ENCODE results near the gene STAT5B.

Gene STAT5B

GRCh38 chr17:42284566-42284965, 8.4 kb upstream of the STAT5B start:
- no peak for DNase-seq

DNA sequence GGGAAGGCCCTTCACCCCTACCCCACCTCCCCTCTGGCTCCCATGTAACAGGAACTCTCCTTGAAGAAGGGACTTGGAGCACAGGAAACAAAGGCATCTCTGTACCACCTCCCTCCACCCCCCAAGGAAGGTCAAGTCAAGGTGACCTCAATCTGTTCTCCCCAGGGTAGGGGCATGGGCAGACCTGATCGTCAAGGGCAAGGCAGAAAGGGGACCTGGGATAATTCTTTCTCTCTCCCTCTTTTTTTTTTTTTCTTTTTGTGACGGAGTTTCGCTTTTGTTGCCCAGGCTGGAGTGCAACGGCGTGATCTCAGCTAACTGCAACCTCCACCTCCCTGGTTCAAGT, 7.8 kb upstream of the STAT5B start:
- no peak for DNase-seq

GRCh38 chr17:42283241-42284023, 7.2 kb upstream of the STAT5B start:
- no peak for DNase-seq

GRCh38 chr17:42282478-42283080, 6.4 kb upstream of the STAT5B start:
- no peak for DNase-seq

DNA sequence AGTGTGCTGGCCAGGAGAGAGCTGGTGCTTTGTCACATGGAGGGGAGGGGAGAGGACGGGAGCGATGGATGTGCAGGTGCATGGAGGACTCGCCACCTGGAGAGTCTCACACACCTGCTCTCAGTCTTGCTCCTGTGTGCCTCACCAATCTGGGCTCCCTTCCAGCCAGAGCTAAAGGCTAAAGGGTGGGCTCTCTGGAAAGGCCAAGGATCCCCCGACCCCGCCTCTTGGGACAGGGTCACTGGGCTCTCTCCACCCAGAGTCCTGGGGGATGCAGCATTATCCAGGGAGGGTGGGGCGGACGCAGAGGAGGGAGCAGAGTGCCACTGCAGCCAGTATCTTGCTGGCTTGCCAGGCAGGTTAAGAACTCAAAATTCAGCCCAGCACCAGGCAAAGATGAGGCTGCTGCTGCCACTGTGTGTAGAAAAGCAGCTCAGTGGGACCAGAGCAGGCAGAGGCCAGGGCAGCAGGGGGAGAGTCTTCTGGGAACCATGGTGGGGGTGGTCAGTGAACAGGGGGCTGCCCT, 5.4 kb upstream of the STAT5B start:
- no peak for DNase-seq

DNA sequence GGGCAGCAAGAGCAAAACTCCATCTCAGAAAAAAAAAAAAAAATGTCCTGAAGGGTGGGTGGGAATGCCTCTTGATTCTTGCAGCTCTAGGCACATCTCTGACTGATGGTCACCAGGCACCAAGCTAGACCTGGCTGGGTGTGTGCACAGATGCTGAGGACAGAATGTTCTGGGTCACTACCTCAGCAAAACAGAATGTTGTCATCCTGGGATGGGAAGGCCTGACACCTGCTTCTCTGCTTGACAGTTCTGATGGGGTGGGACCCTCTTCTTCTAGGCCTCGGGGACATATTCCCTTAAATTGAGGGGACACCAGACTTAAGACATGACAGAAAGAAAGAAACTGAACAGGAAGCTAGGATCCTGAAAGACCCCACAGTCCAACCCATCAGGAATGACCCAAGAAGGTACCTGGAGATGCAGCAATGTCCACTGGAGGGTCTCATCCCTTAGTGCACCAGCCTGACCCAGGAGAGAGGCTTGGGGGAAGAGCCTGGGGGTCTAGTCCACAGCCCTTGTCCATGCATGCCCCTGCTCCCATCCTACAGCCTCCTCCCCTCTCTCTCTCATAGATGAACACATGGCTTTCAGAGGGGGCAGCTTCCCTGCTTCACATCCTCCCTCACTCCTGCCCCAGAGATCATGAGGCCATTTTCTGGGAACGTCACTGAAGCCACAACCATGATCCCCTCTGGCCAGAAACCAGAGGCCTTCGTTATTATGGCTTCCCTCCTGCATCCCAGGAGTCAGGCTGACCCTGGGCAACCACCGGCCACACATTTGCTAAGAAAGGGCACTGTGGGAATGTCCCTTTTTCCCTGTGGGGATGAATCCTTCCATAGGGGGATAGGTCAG, 3.8 kb upstream of the STAT5B start:
- DNase-seq: no peak

GRCh38 chr17:42277342-42277712, 1.1 kb upstream of the STAT5B start:
- no peak for DNase-seq

DNA sequence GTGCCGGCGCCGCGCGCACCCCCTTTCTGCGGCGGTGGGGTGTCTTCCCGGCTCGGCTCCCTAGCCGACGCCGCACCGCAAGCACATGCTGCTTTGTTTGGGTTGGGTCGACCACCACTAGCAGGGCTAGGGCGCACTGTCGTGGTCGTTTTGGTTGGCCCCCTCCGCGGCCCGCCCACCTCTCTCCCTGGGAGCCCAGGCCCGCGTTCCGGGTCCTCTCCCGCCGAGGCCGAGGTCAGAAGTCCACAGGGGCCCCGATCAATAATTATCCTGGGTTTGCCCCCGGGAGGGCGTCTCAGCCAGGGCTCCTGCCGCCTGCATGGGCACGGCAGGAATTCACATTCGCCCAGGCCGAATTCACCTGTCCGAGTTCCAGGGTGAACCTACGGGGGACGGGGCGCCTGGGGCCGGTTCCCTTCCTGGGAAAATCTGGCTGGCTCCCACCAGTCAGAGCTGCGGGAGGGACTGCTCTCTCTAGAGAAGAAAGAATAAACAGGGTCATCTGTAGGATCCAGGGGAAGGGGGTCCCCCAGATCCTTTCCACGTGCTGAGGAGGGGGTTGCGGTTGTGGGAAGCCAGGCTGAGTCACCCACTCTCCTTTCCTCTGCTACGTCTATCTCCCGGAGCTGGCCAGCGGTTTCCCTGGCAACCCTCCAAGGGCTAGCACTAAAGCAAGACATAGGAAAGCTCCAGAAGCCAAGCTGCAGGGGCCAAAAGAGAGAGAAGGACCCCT, 584 bp upstream of the STAT5B start:
- DNase-seq: no peak

DNA sequence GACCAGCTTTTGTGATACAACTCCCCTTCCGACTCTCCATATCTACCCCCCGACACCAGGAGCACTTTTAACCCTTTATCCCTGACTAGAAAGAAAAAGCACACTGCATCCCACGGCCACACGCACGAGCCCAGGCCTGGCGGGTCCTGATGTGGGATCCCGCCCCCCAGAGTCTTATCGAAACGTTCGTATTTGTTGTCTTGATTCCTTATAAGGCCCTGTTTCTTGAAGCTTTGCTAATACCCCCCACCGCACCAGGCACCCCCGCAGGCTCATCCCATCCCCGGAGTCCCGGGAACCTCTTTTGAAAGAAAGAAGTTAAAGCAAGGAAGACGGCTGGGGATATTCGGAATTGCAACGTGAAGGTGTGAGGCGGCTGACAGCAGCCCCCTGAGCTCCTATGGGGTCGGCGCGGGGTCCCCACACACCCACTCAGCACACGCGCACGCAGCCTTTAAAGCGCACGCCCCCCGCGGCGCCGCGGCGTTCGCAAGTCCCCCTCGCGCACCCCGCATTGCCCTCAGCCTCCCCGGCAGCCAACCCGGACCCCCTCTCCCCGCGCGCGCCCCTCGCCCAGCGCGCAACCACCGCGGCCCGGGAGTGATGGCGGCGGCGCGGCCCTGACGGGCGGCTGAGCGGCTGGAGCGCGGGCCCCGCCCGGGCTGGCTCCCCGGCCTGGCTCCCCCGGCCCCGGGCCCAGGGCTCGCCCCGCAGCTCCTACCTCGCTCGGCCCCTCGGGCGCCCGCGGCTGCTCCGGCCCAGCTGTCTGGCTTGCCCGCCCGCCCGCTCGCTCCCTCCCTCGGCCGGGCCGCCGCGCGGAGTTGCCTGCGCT, 448 bp downstream of the STAT5B start:
- DNase-seq: no peak

DNA sequence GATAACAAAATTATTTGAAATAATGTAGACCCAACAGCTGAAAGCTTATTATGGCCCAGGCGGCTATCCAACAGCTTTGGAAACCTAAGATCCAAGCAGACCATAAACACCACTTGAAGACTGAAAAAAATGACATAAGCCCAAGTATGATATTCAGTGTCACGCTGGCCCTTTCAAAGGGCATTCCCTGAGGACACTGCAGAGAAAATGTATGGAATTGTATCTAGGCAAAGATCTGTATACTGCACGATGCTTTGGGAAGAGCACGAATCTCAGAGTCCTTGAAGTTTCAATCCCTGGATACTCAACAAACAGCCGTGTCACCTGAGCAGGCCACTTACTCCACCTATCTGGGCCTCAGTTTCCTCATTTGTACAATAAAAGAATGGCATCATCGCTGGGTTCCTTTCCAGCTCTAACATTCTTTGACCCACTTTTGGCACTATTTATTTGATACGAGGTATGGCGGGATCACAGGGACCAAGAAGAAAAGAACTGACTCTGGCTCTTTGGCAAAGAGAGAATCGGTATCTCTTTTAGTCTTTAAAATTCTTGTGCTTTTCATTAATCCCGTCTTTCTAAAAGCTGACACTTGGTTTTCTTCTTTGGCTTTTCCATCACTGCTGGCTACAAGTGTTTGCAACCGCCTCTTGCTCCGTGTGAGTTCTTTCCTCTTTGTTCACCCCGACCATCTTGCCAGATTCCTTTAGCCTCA, 1.2 kb downstream of the STAT5B start:
- DNase-seq: no peak

- no peak for DNase-seq
These were observed 2.0 kb downstream of the STAT5B start for GRCh38 chr17:42274253-42274542.

- DNase-seq: no peak
These were observed 2.5 kb downstream of the STAT5B start for GRCh38 chr17:42273474-42274252.

DNA sequence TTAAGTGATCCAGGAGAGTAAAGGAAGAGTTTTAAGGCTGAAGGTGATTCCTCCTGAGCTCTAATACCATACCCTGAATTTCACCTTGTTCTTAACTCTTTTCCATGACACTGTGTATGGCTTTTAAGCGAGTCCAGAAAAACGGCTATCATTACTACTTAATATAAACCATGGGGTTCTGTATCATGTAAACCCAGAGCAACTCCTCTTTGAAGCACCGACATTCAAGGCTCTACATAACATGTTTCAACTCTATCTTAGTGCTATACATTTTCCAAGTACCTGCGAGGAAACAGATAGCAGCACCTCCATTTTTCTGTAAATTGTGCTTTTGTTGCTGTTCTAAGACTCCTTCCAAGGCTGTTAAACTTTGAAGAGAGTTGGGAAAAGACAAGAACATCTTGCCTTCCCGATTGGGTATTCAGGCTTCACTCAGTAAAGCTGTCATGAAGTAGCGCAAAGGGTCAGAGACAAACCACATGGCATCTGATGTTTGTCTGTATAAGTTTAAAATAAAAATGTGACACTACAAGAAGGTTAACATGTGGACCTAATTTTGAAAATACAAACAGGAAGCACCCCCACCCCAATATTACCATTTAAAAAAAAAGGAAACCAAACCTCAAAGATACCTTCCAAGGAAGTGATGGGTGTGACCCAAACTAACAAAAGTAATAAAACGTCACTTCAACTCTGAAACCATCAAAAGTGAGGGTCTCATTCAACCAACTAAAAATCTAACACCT, 3.9 kb downstream of the STAT5B start:
- no peak for DNase-seq

GRCh38 chr17:42271779-42272035, 4.5 kb downstream of the STAT5B start:
- DNase-seq: no peak

DNA sequence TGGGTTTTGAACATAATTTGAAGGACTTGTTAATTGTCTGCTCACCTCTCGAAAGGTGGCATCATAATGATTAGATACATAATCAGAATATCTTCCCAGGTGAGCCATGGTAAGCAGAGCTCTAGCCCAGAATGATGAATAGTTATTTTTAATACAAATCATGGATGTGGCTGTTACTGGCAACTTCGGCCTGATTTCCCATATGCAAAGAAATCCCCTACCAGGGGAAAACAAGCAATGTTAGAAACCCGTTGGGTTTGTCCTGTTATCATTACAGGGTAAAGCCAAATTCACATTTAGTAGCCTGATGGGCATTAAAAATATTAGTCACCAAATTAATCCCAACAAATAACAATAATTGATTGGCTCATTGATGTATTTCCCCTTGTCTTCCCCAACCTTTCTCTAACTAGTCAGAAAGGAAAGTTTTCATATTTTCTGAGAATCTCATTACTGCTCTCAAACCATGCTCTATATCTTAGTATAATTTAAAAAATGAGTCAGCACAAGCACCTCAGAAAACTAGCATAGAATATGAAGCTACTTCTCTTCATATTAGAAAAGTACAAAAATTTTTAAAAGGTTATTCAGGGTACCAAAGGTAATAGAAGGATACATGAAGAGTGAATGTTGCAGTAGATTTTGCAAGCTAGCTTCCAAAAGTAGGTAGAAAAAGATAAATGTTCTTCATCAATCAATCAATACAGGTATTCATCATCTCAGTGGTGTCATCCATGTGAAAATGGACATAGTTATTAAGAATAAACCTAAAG, 5.0 kb downstream of the STAT5B start:
- no peak for DNase-seq

GRCh38 chr17:42270596-42270995, 5.6 kb downstream of the STAT5B start:
- no peak for DNase-seq

GRCh38 chr17:42270170-42270535, 6.0 kb downstream of the STAT5B start:
- DNase-seq: no peak

DNA sequence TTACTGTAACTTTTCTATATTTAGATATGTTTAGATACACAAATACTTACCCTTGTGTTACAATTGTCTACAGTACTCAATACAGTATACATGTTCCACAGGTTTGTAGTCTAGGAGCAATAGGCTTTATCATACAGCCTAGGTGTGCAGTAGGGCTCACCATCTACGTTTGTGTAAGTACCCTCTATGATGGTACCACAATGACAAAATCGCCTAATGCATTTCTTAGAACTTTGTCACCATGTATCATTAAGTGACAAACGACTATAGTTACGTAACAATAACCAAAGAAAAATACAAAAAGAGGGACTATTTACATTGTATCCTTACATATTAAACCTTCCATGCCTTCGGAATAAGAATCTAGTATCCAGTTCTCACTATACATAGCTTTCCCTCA, 8.0 kb downstream of the STAT5B start:
- DNase-seq: no peak

GRCh38 chr17:42266918-42267766, 9.0 kb downstream of the STAT5B start:
- DNase-seq: no peak

Measured in GOT3 (cell line).